GM10248 (cell line): ENCODE results near the gene JOSD2.

Experiments
- CTCF ChIA-PET: fragments of 300-600 bp; sonication (Branson Sonifier 250); formaldehyde crosslinking; extraction: SDS; loops from one replicate; lab custom pipeline; 2021; ENCODE audit warnings: antibody characterized with exemption; lab: Yijun Ruan, JAX
- POLR2A ChIA-PET: fragments of 350-650 bp; sonication (Branson Sonifier 250); formaldehyde crosslinking; extraction: SDS; loops from one replicate; lab custom pipeline; 2020; ENCODE audit warnings: antibody characterized with exemption; lab: Yijun Ruan, JAX
- DNase-seq: peaks from one replicate; pipeline ENCODE4 v3.0.0; 2012; ENCODE audit errors: extremely low spot score
- CTCF ChIP-seq: IDR thresholded peaks from 2 replicates; pipeline ENCODE4 v1.5.1; 2012; ENCODE audit warnings: mild to moderate bottlenecking, low read depth; ENCODE audit errors: extremely low read depth, missing control alignments, control extremely low read depth

Gene JOSD2

GRCh38 chr19:50555450-50556281 is 44.7 kb upstream of the JOSD2 start:
- POLR2A ChIA-PET: interaction anchor here (0.6 kb wide), 1 partner anchor 22 kb away, joined by 3 read pairs; no protein-coding TSS in a partner anchor
- DNase-seq: no peak
- CTCF ChIA-PET: interaction anchor here (0.6 to 9.1 kb wide), 40 partner anchors 8 to 461 kb away, joined by 3 to 154 read pairs (median 4); partner anchors contain the start of genes JOSD2, KCNC3, NR1H2 and POLD1
- TF ChIP-seq CTCF: no peak

GRCh38 chr19:50555033-50555432 is 44.0 kb upstream of the JOSD2 start:
- ChIA-PET POLR2A (no interaction called here), CTCF (interaction anchor here (1.2 to 9.1 kb wide), 7 partner anchors 8 to 198 kb away, joined by 3 to 154 read pairs (median 10); no protein-coding TSS in a partner anchor)
- DNase-seq: no peak
- no peak for TF ChIP-seq CTCF

GRCh38 chr19:50554212-50554611 is 43.2 kb upstream of the JOSD2 start:
- POLR2A ChIA-PET: no interaction called here
- TF ChIP-seq CTCF: no peak
- CTCF ChIA-PET: interaction anchor here (1.6 to 9.1 kb wide), 2 partner anchors 15 to 197 kb away, joined by 5 to 154 read pairs; no protein-coding TSS in a partner anchor
- no peak for DNase-seq

GRCh38 chr19:50553134-50553703 is 42.2 kb upstream of the JOSD2 start:
- DNase-seq: no peak
- ChIA-PET POLR2A (no interaction called here), CTCF (interaction anchor here (1.6 to 9.1 kb wide), 2 partner anchors 14 to 196 kb away, joined by 5 to 154 read pairs; no protein-coding TSS in a partner anchor)
- no peak for TF ChIP-seq CTCF

- DNase-seq: no peak
- ChIA-PET POLR2A (no interaction called here), CTCF (interaction anchor here (1.6 to 9.1 kb wide), 2 partner anchors 13 to 195 kb away, joined by 5 to 154 read pairs; no protein-coding TSS in a partner anchor)
- TF ChIP-seq CTCF: no peak
Observed at GRCh38 chr19:50552540-50552939, 41.5 kb upstream of the JOSD2 start.

GRCh38 chr19:50551715-50552187 is 40.8 kb upstream of the JOSD2 start:
- ChIA-PET CTCF (no interaction called here), POLR2A (no interaction called here)
- no peak for DNase-seq
- TF ChIP-seq CTCF: no peak
